ENCODE data around the gene CHST15.

Gene CHST15

GRCh38 chr10:124092860-124093773 lies at the start of gene CHST15:
Gene CHST15, minus strand, starts transcription at chr10:124093598. Its CDS starts 47,386 bp downstream, at chr10:124046212.
- in situ Hi-C loops (cut with MboI; ENCODE audit: low sequenced_read_pairs), result no loop called here

- in situ Hi-C loops (cut with MboI; ENCODE audit: low sequenced_read_pairs), result no loop called here
Observed at GRCh38 chr10:124142960-124143359, 49.6 kb upstream of the CHST15 start.

GRCh38 chr10:124142006-124142739 lies 48.8 kb upstream of the CHST15 start:
- in situ Hi-C loops (cut with MboI; ENCODE audit: low sequenced_read_pairs), result no loop called here

GRCh38 chr10:124138883-124139348 lies 45.5 kb upstream of the CHST15 start:
- in situ Hi-C loops (cut with MboI; ENCODE audit: low sequenced_read_pairs), result no loop called here

GRCh38 chr10:124138195-124138882 lies 44.9 kb upstream of the CHST15 start:
- in situ Hi-C loops (cut with MboI; ENCODE audit: low sequenced_read_pairs), result no loop called here

- in situ Hi-C loops (cut with MboI; ENCODE audit: low sequenced_read_pairs), result no loop called here
Observed at GRCh38 chr10:124134251-124134893, 41.0 kb upstream of the CHST15 start.

GRCh38 chr10:124132876-124133275 lies 39.5 kb upstream of the CHST15 start:
- in situ Hi-C loops (cut with MboI; ENCODE audit: low sequenced_read_pairs), result no loop called here

GRCh38 chr10:124132306-124132705 lies 38.9 kb upstream of the CHST15 start:
- in situ Hi-C loops (cut with MboI; ENCODE audit: low sequenced_read_pairs), result no loop called here

- in situ Hi-C loops (cut with MboI; ENCODE audit: low sequenced_read_pairs), result no loop called here
Observed at GRCh38 chr10:124131172-124131571, 37.8 kb upstream of the CHST15 start.

GRCh38 chr10:124130198-124130900 lies 37.0 kb upstream of the CHST15 start:
- in situ Hi-C loops (cut with MboI; ENCODE audit: low sequenced_read_pairs), result no loop called here

GRCh38 chr10:124129471-124129870 lies 36.1 kb upstream of the CHST15 start:
- in situ Hi-C loops (cut with MboI; ENCODE audit: low sequenced_read_pairs), result no loop called here

- in situ Hi-C loops (cut with MboI; ENCODE audit: low sequenced_read_pairs), result no loop called here
Observed at GRCh38 chr10:124128811-124129145, 35.4 kb upstream of the CHST15 start.

- in situ Hi-C loops (cut with MboI; ENCODE audit: low sequenced_read_pairs), result no loop called here
Observed at GRCh38 chr10:124127965-124128810, 34.8 kb upstream of the CHST15 start.

- in situ Hi-C loops (cut with MboI; ENCODE audit: low sequenced_read_pairs), result no loop called here
Observed at GRCh38 chr10:124127563-124127962, 34.2 kb upstream of the CHST15 start.

GRCh38 chr10:124126983-124127385 lies 33.6 kb upstream of the CHST15 start:
- in situ Hi-C loops (cut with MboI; ENCODE audit: low sequenced_read_pairs), result no loop called here

GRCh38 chr10:124126145-124126982 lies 33.0 kb upstream of the CHST15 start:
- in situ Hi-C loops (cut with MboI; ENCODE audit: low sequenced_read_pairs), result no loop called here

GRCh38 chr10:124125305-124126116 lies 32.1 kb upstream of the CHST15 start:
- in situ Hi-C loops (cut with MboI; ENCODE audit: low sequenced_read_pairs), result no loop called here

- in situ Hi-C loops (cut with MboI; ENCODE audit: low sequenced_read_pairs), result no loop called here
Observed at GRCh38 chr10:124124769-124125161, 31.4 kb upstream of the CHST15 start.
